ENCODE measurements around the gene PTPN3. TPM values are rescaled to one million over a fixed set of nuclear protein-coding genes. Genes with fewer than 3 reads are reported as not detected.

PTPN3 gene
- total RNA-seq, 1 donor from 2014 or later = 9.2 TPM

GRCh38 chr9:109453210-109453842, 44.8 kb downstream of the PTPN3 start:
- no peaks in the 10 kb centered on the region for H3K36me3 Mint-ChIP-seq (ENCODE audit: low read depth)
- intact Hi-C loops (cut with micrococcal nuclease) = no loop called here
- peaks cover 30% of the 10 kb centered on the region for H3K4me1 Mint-ChIP-seq (ENCODE audit: low read depth)
- H3K4me3 Mint-ChIP-seq (ENCODE audit: low read depth) = no peak overlapping the region
- peak overlapping the region; percentile 31 for H3K27ac Mint-ChIP-seq
- H3K9me3 Mint-ChIP-seq = no peaks in the 10 kb centered on the region
- peaks cover 10% of the 10 kb centered on the region for H3K27me3 Mint-ChIP-seq (ENCODE audit: low read depth)
- no peak for DNase-seq (ENCODE audit: low spot score)

DNA sequence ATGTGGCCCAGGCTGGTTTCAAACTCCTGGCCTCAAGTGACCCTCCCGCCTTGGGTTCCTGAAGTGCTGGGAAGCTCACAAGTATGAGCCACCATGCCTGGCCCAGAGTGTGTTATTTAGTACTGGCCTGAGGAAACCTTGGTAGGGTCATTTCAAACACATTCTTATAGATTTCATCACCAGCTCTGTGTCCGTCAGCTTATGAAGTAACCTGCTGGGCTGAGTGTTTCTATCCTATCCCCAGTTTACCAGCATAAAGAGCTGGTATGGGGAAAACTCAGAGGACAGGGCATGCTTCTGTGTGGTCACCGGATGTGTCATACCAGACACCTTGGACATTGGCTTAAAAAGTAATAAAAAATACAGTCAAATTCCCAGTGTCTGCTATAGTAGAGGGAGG, 45.3 kb downstream of the PTPN3 start:
- Mint-ChIP-seq H3K9me3 (no peaks in the 10 kb centered on the region), H3K36me3 (ENCODE audit: low read depth) (no peaks in the 10 kb centered on the region), H3K27me3 (ENCODE audit: low read depth) (peaks cover 10% of the 10 kb centered on the region), H3K4me1 (ENCODE audit: low read depth) (peaks cover 33% of the 10 kb centered on the region), H3K27ac (no peak overlapping the region), H3K4me3 (ENCODE audit: low read depth) (no peak overlapping the region)
- intact Hi-C loops (cut with micrococcal nuclease) = no loop called here
- DNase-seq (ENCODE audit: low spot score) = no peak

- Mint-ChIP-seq H3K9me3 (no peaks in the 10 kb centered on the region), H3K4me1 (ENCODE audit: low read depth) (peaks cover 46% of the 10 kb centered on the region), H3K27ac (no peak overlapping the region), H3K4me3 (ENCODE audit: low read depth) (no peak overlapping the region), H3K36me3 (ENCODE audit: low read depth) (no peaks in the 10 kb centered on the region), H3K27me3 (ENCODE audit: low read depth) (peaks cover 5% of the 10 kb centered on the region)
- intact Hi-C loops (cut with micrococcal nuclease) = no loop called here
- no peak for DNase-seq (ENCODE audit: low spot score)
These were observed 46.6 kb downstream of the PTPN3 start for GRCh38 chr9:109451311-109452025.

GRCh38 chr9:109450346-109450745, 47.8 kb downstream of the PTPN3 start:
- H3K27me3 Mint-ChIP-seq (ENCODE audit: low read depth) = peaks cover 2% of the 10 kb centered on the region
- no peaks in the 10 kb centered on the region for H3K9me3 Mint-ChIP-seq
- no peak for DNase-seq (ENCODE audit: low spot score)
- H3K27ac Mint-ChIP-seq = no peak overlapping the region
- no peak overlapping the region for H3K4me3 Mint-ChIP-seq (ENCODE audit: low read depth)
- H3K36me3 Mint-ChIP-seq (ENCODE audit: low read depth) = no peaks in the 10 kb centered on the region
- intact Hi-C loops (cut with micrococcal nuclease) = no loop called here
- peaks cover 43% of the 10 kb centered on the region for H3K4me1 Mint-ChIP-seq (ENCODE audit: low read depth)

GRCh38 chr9:109449036-109449798, 48.9 kb downstream of the PTPN3 start:
- H3K27ac Mint-ChIP-seq = no peak overlapping the region
- DNase-seq (ENCODE audit: low spot score) = no peak
- H3K27me3 Mint-ChIP-seq (ENCODE audit: low read depth) = peaks cover 2% of the 10 kb centered on the region
- intact Hi-C loops (cut with micrococcal nuclease) = no loop called here
- H3K4me1 Mint-ChIP-seq (ENCODE audit: low read depth) = peaks cover 42% of the 10 kb centered on the region
- no peak overlapping the region for H3K4me3 Mint-ChIP-seq (ENCODE audit: low read depth)
- H3K36me3 Mint-ChIP-seq (ENCODE audit: low read depth) = no peaks in the 10 kb centered on the region
- H3K9me3 Mint-ChIP-seq = no peaks in the 10 kb centered on the region

DNA sequence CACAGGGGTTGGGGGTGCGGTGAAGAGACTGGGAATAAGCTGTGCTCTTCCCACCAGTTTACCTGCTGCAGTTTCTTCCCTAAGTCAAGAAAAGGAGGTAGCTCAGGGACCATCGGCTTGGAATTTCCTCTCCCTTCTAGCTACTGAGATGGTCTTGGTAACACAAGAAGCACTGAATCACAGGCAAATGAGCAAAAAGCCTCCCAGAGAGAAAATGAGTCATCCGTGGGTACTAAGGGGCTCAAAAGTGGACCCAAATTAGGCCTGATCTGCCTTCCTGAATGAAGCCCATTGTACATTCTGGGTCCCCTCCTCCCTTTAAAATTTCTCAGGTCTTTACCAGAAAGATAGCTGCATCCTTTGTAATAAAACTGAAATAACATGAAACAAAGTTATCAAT, 49.9 kb downstream of the PTPN3 start:
- Mint-ChIP-seq H3K9me3 (no peaks in the 10 kb centered on the region), H3K4me3 (ENCODE audit: low read depth) (peak overlapping the region; percentile 10), H3K36me3 (ENCODE audit: low read depth) (no peaks in the 10 kb centered on the region), H3K27me3 (ENCODE audit: low read depth) (no peaks in the 10 kb centered on the region), H3K4me1 (ENCODE audit: low read depth) (peaks cover 37% of the 10 kb centered on the region), H3K27ac (peak overlapping the region; percentile 83)
- intact Hi-C loops (cut with micrococcal nuclease) = no loop called here
- DNase-seq (ENCODE audit: low spot score) = no peak

DNA sequence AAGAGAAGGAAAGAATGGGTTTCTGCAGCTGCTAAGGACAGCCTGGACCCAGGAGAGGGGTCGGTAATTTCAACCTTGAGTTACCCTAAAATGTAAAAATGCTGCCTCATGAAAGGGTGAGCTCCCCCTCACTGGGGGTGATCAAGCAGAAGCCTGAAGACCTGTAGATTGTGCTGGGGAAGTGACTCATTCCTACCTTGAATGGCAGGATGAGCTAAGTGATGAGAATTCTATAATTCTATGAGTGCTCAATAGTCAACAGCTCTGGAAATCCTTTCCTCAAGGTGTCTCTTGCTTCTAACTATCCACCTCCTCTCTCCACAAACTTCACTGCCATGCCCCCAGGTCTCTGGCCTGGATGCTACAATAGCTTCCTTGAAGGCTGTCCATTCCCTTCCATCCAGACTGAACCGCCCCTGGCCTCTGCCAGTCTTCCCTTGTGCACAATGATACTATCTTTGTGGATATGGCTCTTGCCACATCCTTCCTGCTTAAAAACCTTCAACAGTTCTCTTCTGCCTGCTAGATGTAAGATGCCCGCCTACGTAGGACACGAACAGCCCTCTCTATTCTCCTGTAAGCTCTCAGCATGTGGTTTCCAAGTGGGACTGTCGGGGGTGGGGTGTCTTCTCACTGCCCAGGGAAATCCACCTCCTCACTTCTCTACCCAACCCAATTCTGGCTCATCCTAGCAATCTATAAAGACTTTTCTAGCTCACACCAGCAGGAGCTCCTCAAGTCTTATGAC, 50.6 kb downstream of the PTPN3 start:
- intact Hi-C loops (cut with micrococcal nuclease) = loop anchor here (1.0 kb wide), 2 partner anchors 17 to 21 kb away; no protein-coding TSS in a partner anchor
- Mint-ChIP-seq H3K9me3 (no peaks in the 10 kb centered on the region), H3K36me3 (ENCODE audit: low read depth) (no peaks in the 10 kb centered on the region), H3K4me3 (ENCODE audit: low read depth) (peak overlapping the region; percentile 10), H3K27ac (peak overlapping the region; percentile 83), H3K27me3 (ENCODE audit: low read depth) (no peaks in the 10 kb centered on the region), H3K4me1 (ENCODE audit: low read depth) (peaks cover 37% of the 10 kb centered on the region)
- DNase-seq (ENCODE audit: low spot score) = no peak

DNA sequence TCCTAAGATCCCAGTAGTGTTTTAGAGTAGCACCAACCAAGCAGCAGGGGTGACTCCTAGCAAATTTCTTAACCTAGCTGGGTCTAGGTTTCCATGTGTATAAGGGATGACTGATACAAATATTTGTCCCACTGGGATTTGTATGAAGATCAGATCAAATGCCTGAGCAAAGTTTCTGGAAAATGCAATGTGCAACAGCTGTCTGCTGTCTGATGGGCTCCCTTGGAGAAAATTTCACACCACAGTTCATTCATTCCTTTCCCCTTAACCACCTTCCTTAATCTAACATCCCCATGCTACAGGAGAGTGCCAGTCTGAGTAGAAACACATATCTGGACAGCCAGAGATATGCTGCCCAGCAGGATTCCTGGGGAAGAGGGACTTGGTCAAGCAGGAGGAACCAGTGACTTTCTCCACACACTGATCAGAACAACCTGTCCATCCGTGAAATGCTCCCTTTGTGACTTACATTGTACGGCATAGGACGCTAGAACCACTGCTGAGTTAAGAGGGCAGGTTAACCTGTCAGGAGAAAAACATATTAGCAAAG, 53.3 kb downstream of the PTPN3 start:
- no peaks in the 10 kb centered on the region for H3K9me3 Mint-ChIP-seq
- no peak for DNase-seq (ENCODE audit: low spot score)
- intact Hi-C loops (cut with micrococcal nuclease) = no loop called here
- no peak overlapping the region for H3K27ac Mint-ChIP-seq
- no peaks in the 10 kb centered on the region for H3K36me3 Mint-ChIP-seq (ENCODE audit: low read depth)
- no peak overlapping the region for H3K4me3 Mint-ChIP-seq (ENCODE audit: low read depth)
- peaks cover 50% of the 10 kb centered on the region for H3K4me1 Mint-ChIP-seq (ENCODE audit: low read depth)
- no peaks in the 10 kb centered on the region for H3K27me3 Mint-ChIP-seq (ENCODE audit: low read depth)

GRCh38 chr9:109442716-109443115, 55.4 kb downstream of the PTPN3 start:
- H3K27ac Mint-ChIP-seq = no peak overlapping the region
- H3K36me3 Mint-ChIP-seq (ENCODE audit: low read depth) = no peaks in the 10 kb centered on the region
- H3K4me3 Mint-ChIP-seq (ENCODE audit: low read depth) = no peak overlapping the region
- H3K27me3 Mint-ChIP-seq (ENCODE audit: low read depth) = peaks cover 15% of the 10 kb centered on the region
- H3K4me1 Mint-ChIP-seq (ENCODE audit: low read depth) = peaks cover 46% of the 10 kb centered on the region
- DNase-seq (ENCODE audit: low spot score) = no peak
- intact Hi-C loops (cut with micrococcal nuclease) = no loop called here
- H3K9me3 Mint-ChIP-seq = no peaks in the 10 kb centered on the region

- H3K9me3 Mint-ChIP-seq = no peaks in the 10 kb centered on the region
- H3K27me3 Mint-ChIP-seq (ENCODE audit: low read depth) = peaks cover 18% of the 10 kb centered on the region
- H3K27ac Mint-ChIP-seq = peak overlapping the region; percentile 80
- no peaks in the 10 kb centered on the region for H3K36me3 Mint-ChIP-seq (ENCODE audit: low read depth)
- intact Hi-C loops (cut with micrococcal nuclease) = loop anchor here (2.0 kb wide), 1 partner anchor 80 kb away; no protein-coding TSS in a partner anchor
- no peak for DNase-seq (ENCODE audit: low spot score)
- H3K4me3 Mint-ChIP-seq (ENCODE audit: low read depth) = no peak overlapping the region
- H3K4me1 Mint-ChIP-seq (ENCODE audit: low read depth) = peaks cover 32% of the 10 kb centered on the region
These were observed 56.8 kb downstream of the PTPN3 start for GRCh38 chr9:109441296-109441695.

DNA sequence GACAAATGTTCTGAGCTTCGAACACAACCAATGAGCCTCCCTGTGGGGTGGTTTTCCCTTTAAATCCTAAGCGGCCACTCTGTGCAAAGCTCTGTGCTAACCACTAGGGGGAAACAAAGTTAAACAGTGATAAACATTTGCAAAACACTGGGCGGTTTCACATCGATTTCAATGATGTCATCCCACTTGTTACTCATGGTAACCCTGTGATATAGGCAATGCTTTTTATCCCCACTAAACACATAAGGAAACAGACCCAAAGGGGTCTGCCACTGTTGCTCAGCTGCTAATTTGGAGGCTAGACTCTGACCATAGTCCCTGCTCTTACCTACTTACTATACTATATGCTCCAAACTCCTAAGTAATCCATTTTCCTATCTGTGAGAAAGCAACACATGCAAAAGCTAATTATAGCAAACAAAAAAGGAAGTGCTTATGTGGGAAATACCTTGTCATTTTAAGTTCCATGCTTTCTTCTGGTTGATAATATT, 57.3 kb downstream of the PTPN3 start:
- DNase-seq (ENCODE audit: low spot score) = peak; percentile 60
- Mint-ChIP-seq H3K36me3 (ENCODE audit: low read depth) (no peaks in the 10 kb centered on the region), H3K9me3 (no peaks in the 10 kb centered on the region), H3K4me1 (ENCODE audit: low read depth) (peaks cover 29% of the 10 kb centered on the region), H3K27me3 (ENCODE audit: low read depth) (peaks cover 18% of the 10 kb centered on the region), H3K27ac (peak overlapping the region; percentile 80), H3K4me3 (ENCODE audit: low read depth) (no peak overlapping the region)
- intact Hi-C loops (cut with micrococcal nuclease) = loop anchor here (1.0 to 2.0 kb wide), 4 partner anchors 23 to 80 kb away; no protein-coding TSS in a partner anchor

DNA sequence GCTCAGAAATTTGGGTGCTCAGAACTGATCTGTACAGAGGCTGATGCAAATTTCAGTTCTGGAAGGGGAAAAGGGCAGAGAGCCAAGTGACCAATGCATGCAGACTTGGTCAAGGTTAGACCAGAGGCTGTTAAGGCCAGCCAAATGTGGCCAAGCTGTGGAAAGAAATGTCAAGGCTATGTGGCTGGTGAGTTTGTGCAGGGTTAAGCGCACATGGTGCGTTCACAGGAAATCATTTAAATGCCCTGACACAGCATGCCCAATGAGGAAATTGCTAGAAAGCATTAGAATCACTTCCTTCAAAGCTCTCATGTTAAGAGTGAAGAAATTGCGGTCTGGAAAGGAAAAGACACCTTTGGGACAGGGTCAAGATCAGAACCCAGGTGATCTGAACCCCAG, 58.0 kb downstream of the PTPN3 start:
- Mint-ChIP-seq H3K36me3 (ENCODE audit: low read depth) (no peaks in the 10 kb centered on the region), H3K27ac (no peak overlapping the region), H3K4me3 (ENCODE audit: low read depth) (no peak overlapping the region), H3K9me3 (no peaks in the 10 kb centered on the region), H3K4me1 (ENCODE audit: low read depth) (peaks cover 28% of the 10 kb centered on the region), H3K27me3 (ENCODE audit: low read depth) (peaks cover 20% of the 10 kb centered on the region)
- intact Hi-C loops (cut with micrococcal nuclease) = loop anchor here (1.0 to 2.0 kb wide), 4 partner anchors 24 to 81 kb away; no protein-coding TSS in a partner anchor
- no peak for DNase-seq (ENCODE audit: low spot score)
